DND-41 (cell line): ENCODE data around the gene ZNF416.

ENCODE experiments used
- ATAC-seq: fragments of 200-7000 bp; cut with Tn5 transposase; 3 replicates; pipeline ENCODE4 v1.9.1; 2021; ENCODE audit warnings: low read depth; ENCODE audit not compliant: insufficient read depth
- DNase-seq: peaks from one replicate; pipeline ENCODE4 v3.0.0-alpha.2; 2020
- H2AFZ ChIP-seq: 2 replicates; pipeline ENCODE4 v1.6.0; 2012; ENCODE audit warnings: low read depth, low read length
- H3K27ac ChIP-seq: 2 replicates; pipeline ENCODE4 v1.5.1; 2012; ENCODE audit warnings: low read length, inconsistent platforms
- H3K27me3 ChIP-seq: fragments of 200-600 bp; sonication (generic); 2 replicates; pipeline ENCODE4 v1.6.0; 2012; ENCODE audit warnings: low read length, mild to moderate bottlenecking, inconsistent platforms; ENCODE audit not compliant: insufficient read depth, poor library complexity
- H3K36me3 ChIP-seq: 2 replicates; pipeline ENCODE4 v1.5.1; 2012; ENCODE audit warnings: low read length, inconsistent platforms; ENCODE audit not compliant: insufficient read depth
- H3K4me1 ChIP-seq: 2 replicates; pipeline ENCODE4 v1.5.1; 2012; ENCODE audit warnings: mild to moderate bottlenecking, low read length; ENCODE audit not compliant: insufficient read depth
- H3K4me2 ChIP-seq: 2 replicates; pipeline ENCODE4 v1.6.0; 2012; ENCODE audit warnings: mild to moderate bottlenecking, moderate library complexity, low read length, inconsistent platforms; ENCODE audit not compliant: insufficient read depth
- H3K4me3 ChIP-seq, 2 experiments: fragments of 200-600 bp in 1 of 2; shearing (Covaris generic) in 1 of 2; 2 replicates each; pipeline ENCODE4 v1.5.1; 2012 to 2016; ENCODE audit warnings: inconsistent platforms in 2 of 2, low read length in 2 of 2, mild to moderate bottlenecking in 2 of 2, low read depth in 1 of 2, moderate library complexity in 1 of 2
- H3K79me2 ChIP-seq: 2 replicates; pipeline ENCODE4 v1.6.0; 2012; ENCODE audit warnings: low read length, inconsistent platforms; ENCODE audit not compliant: insufficient read depth
- H3K9ac ChIP-seq: 2 replicates; pipeline ENCODE4 v1.6.0; 2012; ENCODE audit warnings: low read depth, mild to moderate bottlenecking, inconsistent platforms, low read length, moderate library complexity
- H3K9me3 ChIP-seq: 2 replicates; pipeline ENCODE4 v1.5.1; 2012; ENCODE audit warnings: low read length, moderate library complexity, mild to moderate bottlenecking, inconsistent platforms; ENCODE audit not compliant: insufficient read depth, severe bottlenecking
- H4K20me1 ChIP-seq: 2 replicates; pipeline ENCODE4 v1.6.0; 2012; ENCODE audit warnings: low read length; ENCODE audit not compliant: insufficient read depth
- CTCF ChIP-seq: IDR thresholded peaks from 2 replicates; pipeline ENCODE4 v1.5.1; 2012; ENCODE audit warnings: borderline replicate concordance, low read length, moderate library complexity, mild to moderate bottlenecking; ENCODE audit not compliant: poor library complexity, severe bottlenecking; ENCODE audit errors: extremely low read depth
- EZH2 ChIP-seq: IDR thresholded peaks from 3 replicates; pipeline ENCODE4 v1.6.1; 2012; ENCODE audit warnings: borderline replicate concordance, low read depth, mild to moderate bottlenecking, moderate library complexity, low read length, inconsistent platforms; ENCODE audit not compliant: severe bottlenecking

ZNF416 gene

DNA sequence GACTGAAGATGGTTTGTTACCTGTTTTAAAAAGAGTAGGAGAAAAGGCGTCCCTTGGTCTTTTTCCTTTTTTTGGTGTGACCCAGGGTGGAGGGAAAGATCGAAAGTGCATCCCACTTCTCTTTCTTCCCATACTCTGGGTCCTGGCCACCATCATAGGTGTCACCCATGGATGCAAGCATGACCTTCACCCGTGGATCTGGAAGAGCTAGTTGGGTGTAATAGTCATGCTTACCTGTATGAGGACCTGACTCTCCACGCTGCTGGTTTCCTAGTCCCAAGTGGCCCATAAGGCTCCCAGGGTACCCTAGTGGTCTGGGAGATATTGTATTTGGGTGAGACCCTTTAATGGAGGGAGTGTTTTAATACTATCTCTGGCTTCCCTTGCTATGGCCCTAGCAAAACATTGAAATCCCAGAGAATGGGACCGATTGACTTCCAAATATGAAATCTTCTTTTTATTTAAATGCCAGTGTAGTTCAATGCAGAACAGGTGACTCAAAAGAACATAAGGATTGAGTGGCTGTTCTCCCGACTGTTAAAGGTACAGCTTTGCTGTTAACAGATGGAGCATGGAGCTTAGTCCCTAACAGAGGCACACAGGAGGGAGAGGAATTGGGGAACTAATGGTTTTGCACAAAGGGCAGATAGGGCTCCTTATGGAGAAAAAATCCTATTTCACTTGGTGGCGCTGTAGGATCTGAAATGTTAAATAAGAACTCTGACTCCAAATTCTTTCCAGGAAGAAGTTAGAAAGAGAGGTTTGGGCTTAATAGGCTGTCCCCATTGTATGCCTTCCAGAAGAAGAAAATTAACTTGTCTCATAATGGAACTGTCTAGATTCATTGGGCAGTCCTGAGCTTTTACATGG, 12.1 kb downstream of the ZNF416 start:
- H3K79me2 ChIP-seq, result no peaks in the 10 kb centered on the region
- ATAC-seq (no peak), DNase-seq (peak; percentile 42)
- H3K27ac ChIP-seq, result no peak overlapping the region
- H2AFZ ChIP-seq, result no peak overlapping the region
- no peaks in the 10 kb centered on the region for H4K20me1 ChIP-seq
- H3K36me3 ChIP-seq, result peaks cover 12% of the 10 kb centered on the region; the same call in 1 of the 2 replicates
- no peak overlapping the region for H3K9ac ChIP-seq
- H3K9me3 ChIP-seq, result peaks cover 81% of the 10 kb centered on the region
- TF ChIP-seq CTCF (no peak), EZH2 (no peak)
- H3K27me3 ChIP-seq, result no peaks in the 10 kb centered on the region
- H3K4me3 ChIP-seq, result no peak overlapping the region
- H3K4me2 ChIP-seq, result no peak overlapping the region
- H3K4me1 ChIP-seq, result no peaks in the 10 kb centered on the region

DNA sequence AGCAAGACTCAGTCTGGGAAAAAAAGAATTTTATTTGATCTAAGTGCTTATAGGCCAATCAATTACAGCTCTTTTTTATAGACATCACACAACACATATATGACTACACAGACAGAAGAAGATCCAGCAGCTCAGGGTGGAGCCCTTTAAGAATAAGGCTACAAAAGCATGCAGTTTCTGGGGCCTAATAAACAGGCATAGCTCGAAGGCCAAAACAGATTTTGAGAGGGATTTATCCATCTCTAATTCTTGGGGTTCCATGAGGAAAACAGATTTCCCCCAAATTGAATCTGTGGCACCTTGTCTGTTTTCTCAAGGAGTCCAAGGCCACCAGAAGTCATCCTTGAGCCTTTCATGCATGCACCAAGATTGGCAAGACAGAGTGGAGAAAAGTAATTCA, 15.2 kb downstream of the ZNF416 start:
- Histone ChIP-seq H3K79me2 (peaks cover 16% of the 10 kb centered on the region), H3K4me3 (no peak overlapping the region), H3K36me3 (peaks cover 8% of the 10 kb centered on the region; the same call in 1 of the 2 replicates), H3K4me2 (no peak overlapping the region), H4K20me1 (0 out of 2 replicates have a peak, but pooled peaks cover 2% of the 10 kb centered on the region), H3K9ac (no peak overlapping the region), H3K9me3 (peaks cover 73% of the 10 kb centered on the region), H3K4me1 (peaks cover 12% of the 10 kb centered on the region), H3K27me3 (no peaks in the 10 kb centered on the region), H3K27ac (no peak overlapping the region), H2AFZ (no peak overlapping the region)
- ATAC-seq (no peak), DNase-seq (no peak)
- TF ChIP-seq CTCF (no peak), EZH2 (no peak)

GRCh38 chr19:57560049-57560491, 18.6 kb downstream of the ZNF416 start:
- peak overlapping the region; percentile 73 to 96 for H3K4me3 ChIP-seq
- H3K27ac ChIP-seq, result peak overlapping the region; percentile 88
- H2AFZ ChIP-seq, result peak overlapping the region; percentile 94
- no peak for DNase-seq
- H3K4me1 ChIP-seq, result peaks cover 23% of the 10 kb centered on the region
- H3K4me2 ChIP-seq, result peak overlapping the region; percentile 93
- H4K20me1 ChIP-seq, result peaks cover 2% of the 10 kb centered on the region; the same call in 1 of the 2 replicates
- no peaks in the 10 kb centered on the region for H3K27me3 ChIP-seq
- ATAC-seq, result no peak
- H3K36me3 ChIP-seq, result peaks cover 27% of the 10 kb centered on the region
- H3K79me2 ChIP-seq, result peaks cover 33% of the 10 kb centered on the region
- peaks cover 40% of the 10 kb centered on the region for H3K9me3 ChIP-seq
- no peak for TF ChIP-seq CTCF
- TF ChIP-seq EZH2, result no peak
- peak overlapping the region; percentile 85; the same call in 1 of the 2 replicates for H3K9ac ChIP-seq
